ENCODE measurements around the gene GOSR2. TPM values are rescaled to one million over a fixed set of nuclear protein-coding genes. Genes with fewer than 3 reads are reported as not detected.
"Not testable (repeated sequence)": the region's sequence is repeated elsewhere in the genome, so short reads cannot be mapped to it uniquely, and the experiment has no call there.

The GOSR2 gene
- total RNA-seq, 1 experiment from 2014 or later = 71.9 TPM

DNA sequence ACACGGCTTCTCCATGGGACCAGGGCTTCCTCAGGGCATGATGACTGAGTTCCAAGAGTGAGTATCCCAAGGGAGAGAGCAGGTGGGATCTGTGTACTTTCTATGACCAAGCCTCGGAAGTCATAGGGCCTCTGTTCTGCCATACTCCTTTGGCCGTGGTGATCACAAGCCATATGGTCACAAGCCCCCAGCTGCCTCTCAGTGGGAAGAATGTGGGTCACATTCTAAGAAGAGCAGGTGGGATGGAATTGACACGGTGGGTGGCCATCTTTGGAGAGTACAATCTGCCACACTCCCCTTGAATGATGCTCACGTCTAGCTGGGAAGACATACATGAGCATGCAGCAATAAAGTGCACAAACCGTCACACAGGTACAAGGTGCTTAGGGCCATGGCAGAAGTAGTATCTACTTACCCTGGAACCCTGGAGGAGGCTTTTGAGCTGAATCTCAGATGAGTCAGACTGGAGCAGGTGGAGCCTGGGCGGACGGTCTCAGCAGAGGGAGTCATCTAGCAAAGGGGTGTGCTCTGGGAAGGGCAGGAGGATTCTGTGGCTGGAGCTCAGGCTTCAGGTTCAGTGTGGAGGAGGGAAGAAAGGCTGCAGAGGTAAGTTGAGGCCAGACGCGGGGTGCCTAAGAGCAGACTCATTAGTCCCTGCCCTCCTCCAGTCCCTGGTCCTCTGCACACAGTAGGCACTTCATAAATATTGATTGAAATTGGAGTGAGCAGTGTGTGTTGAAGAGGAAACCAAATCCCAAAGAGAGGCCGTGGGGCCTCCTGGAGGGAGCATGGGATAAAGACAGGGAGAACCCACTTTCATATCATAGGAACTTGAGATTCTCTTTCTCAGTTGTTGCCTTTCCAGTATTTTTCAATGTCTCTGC is 26.6 kb downstream of the GOSR2 start:
- Histone ChIP-seq H3K27me3 (replicated peaks) (no peaks in the 10 kb centered on the region), H3K4me1 (replicated peaks) (no peaks in the 10 kb centered on the region), H3K36me3 (no peaks in the 10 kb centered on the region), H3K27ac (no peak overlapping the region), H3K4me3 (no peak overlapping the region), H3K9me3 (replicated peaks) (no peaks in the 10 kb centered on the region)
- DNase-seq (ENCODE audit: low read depth in 1 of 2, low spot score in 2 of 2) = peak in 1 of 2 experiments; percentile 41

DNA sequence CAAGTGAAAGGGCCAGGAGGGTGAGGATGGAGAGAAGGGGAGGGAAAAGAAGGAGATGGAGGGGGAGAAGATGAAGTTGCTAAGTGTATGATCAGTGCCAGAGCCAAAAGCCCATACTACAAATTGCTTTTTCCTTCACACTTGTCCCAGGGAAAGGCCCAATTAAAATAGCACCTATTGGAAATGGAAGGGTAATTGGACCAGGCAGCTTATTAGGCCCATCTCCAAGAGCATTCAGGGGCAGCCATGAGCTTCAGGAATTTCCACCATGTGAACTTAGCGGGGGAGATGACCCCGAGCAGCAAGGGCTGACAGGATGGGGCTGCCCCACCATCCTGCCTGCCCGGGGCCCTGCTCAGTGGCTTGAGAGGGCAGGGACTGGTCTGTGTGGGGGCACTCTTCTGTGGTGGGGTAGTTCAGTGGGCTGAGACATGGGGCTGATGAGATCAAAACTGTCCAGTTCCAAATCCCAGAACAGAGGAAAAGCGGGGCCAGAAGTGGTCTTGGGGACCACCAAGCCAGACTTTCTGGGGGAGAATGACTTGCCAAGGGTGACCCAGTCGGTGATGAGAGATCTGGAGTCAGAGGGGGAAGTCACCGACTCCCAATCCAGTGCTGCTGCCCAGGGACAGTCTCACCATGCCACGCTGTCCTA is 27.5 kb downstream of the GOSR2 start:
- H3K27ac ChIP-seq = no peak overlapping the region
- H3K9me3 ChIP-seq (replicated peaks) = no peaks in the 10 kb centered on the region
- no peak overlapping the region for H3K4me3 ChIP-seq
- H3K36me3 ChIP-seq = no peaks in the 10 kb centered on the region
- DNase-seq (ENCODE audit: low read depth in 1 of 2, low spot score in 2 of 2) = peak in 1 of 2 experiments; percentile 46
- H3K27me3 ChIP-seq (replicated peaks) = no peaks in the 10 kb centered on the region
- no peaks in the 10 kb centered on the region for H3K4me1 ChIP-seq (replicated peaks)

DNA sequence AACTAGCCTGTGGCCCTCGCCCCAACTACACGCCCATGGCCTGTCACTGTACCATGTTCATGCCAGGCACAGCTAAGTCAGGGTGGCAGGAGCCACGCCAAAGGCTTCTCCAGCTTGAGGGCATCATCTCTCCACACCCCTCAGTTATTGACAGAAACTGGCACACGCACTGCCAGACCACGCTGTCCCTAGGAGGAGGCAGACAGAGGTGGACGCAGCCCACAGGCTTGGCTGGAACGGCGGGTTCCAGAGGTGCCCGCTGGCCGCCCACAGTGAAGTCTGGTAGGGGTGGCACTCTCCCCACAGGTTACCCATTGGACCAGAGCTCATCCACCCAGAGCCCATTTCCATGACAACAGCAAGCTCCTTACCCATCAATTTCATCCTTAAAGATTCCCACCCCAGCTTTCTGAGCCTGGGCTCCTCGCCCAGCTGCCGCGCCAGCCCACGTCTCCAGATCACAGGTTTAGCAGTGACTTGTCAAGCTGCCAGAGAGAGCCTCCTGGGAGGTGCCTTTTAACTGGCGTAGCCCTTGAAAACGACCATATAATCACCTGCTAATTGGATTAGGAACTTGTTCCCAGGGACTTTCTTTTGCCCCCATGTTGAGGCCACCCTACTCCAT is 28.1 kb downstream of the GOSR2 start:
- no peak overlapping the region for H3K27ac ChIP-seq
- H3K36me3 ChIP-seq = no peaks in the 10 kb centered on the region
- H3K9me3 ChIP-seq (replicated peaks) = no peaks in the 10 kb centered on the region
- H3K4me3 ChIP-seq = no peak overlapping the region
- no peaks in the 10 kb centered on the region for H3K27me3 ChIP-seq (replicated peaks)
- no peaks in the 10 kb centered on the region for H3K4me1 ChIP-seq (replicated peaks)
- peak in 1 of 2 experiments; percentile 27 for DNase-seq (ENCODE audit: low read depth in 1 of 2, low spot score in 2 of 2)

DNA sequence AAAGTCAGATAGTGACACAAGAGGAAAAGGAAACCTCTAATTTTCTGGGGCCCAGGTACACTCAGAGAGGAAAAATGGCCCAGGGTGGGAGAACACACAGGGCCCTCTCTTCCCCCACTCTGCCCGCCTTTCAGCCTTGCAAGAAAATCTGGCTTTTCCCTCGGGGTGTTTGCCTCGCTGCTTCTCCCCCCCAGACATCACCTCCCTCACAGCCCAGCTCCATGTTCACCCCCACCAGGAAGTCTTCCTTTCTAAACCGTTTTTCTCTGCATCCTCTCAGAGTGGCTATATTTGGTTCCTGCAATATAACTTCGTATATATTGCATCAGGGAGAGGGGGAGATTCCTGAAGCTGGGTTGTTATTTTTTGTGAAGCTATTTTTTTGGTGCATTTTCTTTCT is 28.7 kb downstream of the GOSR2 start:
- Histone ChIP-seq H3K27ac (no peak overlapping the region), H3K9me3 (replicated peaks) (no peaks in the 10 kb centered on the region), H3K36me3 (no peaks in the 10 kb centered on the region), H3K4me1 (replicated peaks) (no peaks in the 10 kb centered on the region), H3K27me3 (replicated peaks) (no peaks in the 10 kb centered on the region), H3K4me3 (no peak overlapping the region)
- no peak for DNase-seq (ENCODE audit: low read depth in 1 of 2, low spot score in 2 of 2)

DNA sequence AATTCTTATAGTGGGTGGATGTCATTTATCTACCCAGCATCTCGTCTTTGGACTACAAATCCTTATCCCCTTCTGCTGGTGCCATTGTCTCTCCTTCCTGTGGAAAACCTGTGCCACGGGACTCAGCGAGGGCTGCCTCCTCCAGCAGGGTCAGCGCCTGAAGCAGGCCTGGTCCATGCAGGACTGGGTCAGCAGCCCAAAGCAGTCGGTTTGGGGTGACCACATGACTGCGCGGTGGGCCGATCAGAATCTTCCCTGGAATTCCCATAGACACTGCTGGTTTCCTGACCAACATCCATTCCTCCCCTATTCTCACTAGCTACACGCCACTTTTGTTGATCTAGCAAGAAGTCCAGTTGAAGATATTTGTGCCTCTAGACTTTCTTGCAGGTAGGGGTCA is 29.2 kb downstream of the GOSR2 start:
- no peaks in the 10 kb centered on the region for H3K9me3 ChIP-seq (replicated peaks)
- no peak overlapping the region for H3K4me3 ChIP-seq
- H3K4me1 ChIP-seq (replicated peaks) = no peaks in the 10 kb centered on the region
- H3K36me3 ChIP-seq = no peaks in the 10 kb centered on the region
- H3K27ac ChIP-seq = no peak overlapping the region
- peak in 1 of 2 experiments; percentile 44 for DNase-seq (ENCODE audit: low read depth in 1 of 2, low spot score in 2 of 2)
- H3K27me3 ChIP-seq (replicated peaks) = no peaks in the 10 kb centered on the region

DNA sequence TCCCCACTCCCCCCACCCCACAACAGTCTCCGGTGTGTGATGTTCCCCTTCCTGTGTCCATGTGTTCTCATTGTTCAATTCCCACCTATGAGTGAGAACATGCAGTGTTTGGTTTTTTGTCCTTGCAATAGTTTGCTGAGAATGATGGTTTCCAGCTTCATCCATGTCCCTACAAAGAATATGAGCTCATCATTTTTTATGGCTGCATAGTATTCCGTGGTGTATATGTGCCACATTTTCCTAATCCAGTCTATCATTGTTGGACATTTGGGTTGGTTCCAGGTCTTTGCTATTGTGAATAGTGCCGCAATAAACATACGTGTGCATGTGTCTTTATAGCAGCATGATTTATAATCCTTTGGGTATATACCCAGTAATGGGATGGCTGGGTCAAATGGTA is 30.2 kb downstream of the GOSR2 start:
- DNase-seq (ENCODE audit: low read depth in 1 of 2, low spot score in 2 of 2); H3K27ac ChIP-seq; H3K4me3 ChIP-seq; H3K27me3 ChIP-seq (replicated peaks); H3K36me3 ChIP-seq; H3K9me3 ChIP-seq (replicated peaks); H3K4me1 ChIP-seq (replicated peaks): not testable (repeated sequence)

DNA sequence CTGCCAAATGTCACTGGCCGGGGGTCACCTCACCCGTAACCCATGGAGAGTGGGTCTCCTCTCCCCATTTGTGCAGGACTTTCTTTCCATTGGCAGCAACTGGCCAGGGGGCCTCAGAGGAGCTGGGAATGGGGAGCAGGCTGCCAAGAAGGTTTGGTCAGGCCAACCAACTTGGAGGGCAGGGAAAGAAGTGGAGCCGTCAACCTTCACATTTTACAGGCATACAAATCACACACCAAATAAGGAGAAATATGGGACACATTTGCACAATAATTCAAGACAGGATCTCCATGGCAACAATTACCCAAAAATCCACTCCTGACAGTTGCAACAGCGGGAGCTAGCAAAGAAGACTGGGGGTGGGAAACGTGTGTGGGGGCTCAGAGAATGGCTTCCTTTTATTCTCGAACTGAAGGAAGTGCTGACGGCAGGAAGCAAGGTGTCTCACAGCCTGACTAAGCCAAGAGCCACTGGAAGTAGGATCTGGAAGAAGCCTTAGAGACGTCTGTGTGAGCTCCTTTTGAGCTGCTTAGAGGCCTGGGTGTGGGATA is 35.2 kb downstream of the GOSR2 start:
- no peak for DNase-seq (ENCODE audit: low read depth in 1 of 2, low spot score in 2 of 2)
- peaks cover 15% of the 10 kb centered on the region for H3K4me1 ChIP-seq (replicated peaks)
- no peaks in the 10 kb centered on the region for H3K36me3 ChIP-seq
- H3K9me3 ChIP-seq (replicated peaks) = no peaks in the 10 kb centered on the region; the same call in 1 of the 2 replicates
- no peak overlapping the region for H3K27ac ChIP-seq
- H3K27me3 ChIP-seq (replicated peaks) = no peaks in the 10 kb centered on the region
- H3K4me3 ChIP-seq = no peak overlapping the region

DNA sequence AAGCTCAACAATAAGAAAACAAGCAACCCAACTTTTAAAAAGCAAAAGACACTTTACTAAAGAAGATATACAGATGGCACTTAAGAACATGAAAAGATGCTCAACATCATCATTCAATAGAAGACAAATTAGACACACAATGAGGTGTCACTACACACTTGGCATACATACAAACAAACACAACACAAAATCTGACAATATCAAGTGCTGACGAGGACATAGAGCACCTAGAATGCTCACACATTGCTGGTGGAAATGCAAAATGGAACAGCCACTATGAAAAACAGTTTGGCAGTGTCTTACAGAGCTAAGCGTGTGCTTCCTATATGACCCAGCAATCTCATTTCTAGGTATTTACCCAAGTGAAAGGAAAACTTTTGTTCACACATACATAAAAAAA is 37.2 kb downstream of the GOSR2 start:
- Histone ChIP-seq H3K27me3 (replicated peaks) (no peaks in the 10 kb centered on the region), H3K4me1 (replicated peaks) (peaks cover 15% of the 10 kb centered on the region), H3K9me3 (replicated peaks) (no peaks in the 10 kb centered on the region; the same call in 1 of the 2 replicates), H3K4me3 (no peak overlapping the region), H3K27ac (no peak overlapping the region), H3K36me3 (no peaks in the 10 kb centered on the region)
- no peak for DNase-seq (ENCODE audit: low read depth in 1 of 2, low spot score in 2 of 2)

DNA sequence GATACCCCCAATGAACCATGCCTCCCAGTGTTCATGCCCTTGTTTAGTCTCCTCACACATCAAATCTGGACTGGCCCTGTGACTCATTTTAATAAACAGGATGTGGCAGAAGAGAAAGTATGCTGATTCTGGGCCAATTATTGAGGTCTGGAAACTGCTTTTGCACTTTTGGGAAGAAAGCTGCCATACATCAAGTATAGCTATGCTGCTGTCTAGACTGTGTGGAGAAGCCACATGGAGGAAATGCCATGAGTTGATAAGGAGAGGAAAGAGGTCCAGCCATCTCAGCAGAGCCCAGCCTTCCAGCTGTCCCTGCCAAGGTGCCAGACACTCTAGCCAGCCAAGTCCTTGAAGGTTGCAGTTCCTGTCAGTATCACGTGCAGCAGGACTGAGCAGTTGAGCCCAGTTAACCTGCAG is 39.4 kb downstream of the GOSR2 start:
- H3K36me3 ChIP-seq = no peaks in the 10 kb centered on the region
- no peaks in the 10 kb centered on the region; the same call in 1 of the 2 replicates for H3K9me3 ChIP-seq (replicated peaks)
- H3K27ac ChIP-seq = no peak overlapping the region
- peaks cover 15% of the 10 kb centered on the region for H3K4me1 ChIP-seq (replicated peaks)
- DNase-seq (ENCODE audit: low read depth in 1 of 2, low spot score in 2 of 2) = peak in 1 of 2 experiments; percentile 79
- 0 out of 2 replicates have a peak, but pooled peaks cover 4% of the 10 kb centered on the region for H3K27me3 ChIP-seq (replicated peaks)
- no peak overlapping the region for H3K4me3 ChIP-seq

DNA sequence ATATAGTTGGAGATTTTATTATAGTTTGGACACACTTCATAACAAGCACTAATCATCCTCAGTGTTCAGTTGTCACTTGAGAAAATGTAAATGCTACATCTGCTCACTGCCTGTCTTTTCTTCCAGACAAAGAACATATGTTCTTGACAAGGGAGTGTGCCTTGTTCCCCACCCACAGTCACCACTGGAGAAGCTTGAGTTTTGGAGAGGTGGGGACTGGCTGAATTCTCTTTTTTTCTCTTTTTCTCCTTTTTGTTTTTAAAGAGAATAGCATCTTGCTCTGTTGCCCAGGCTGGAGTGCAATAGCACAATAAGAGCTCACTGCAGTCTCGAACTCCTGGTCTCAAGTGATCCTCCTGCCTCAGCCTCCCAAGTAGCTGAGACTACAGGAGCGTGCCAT is 40.6 kb downstream of the GOSR2 start:
- Histone ChIP-seq H3K9me3 (replicated peaks) (no peaks in the 10 kb centered on the region; the same call in 1 of the 2 replicates), H3K27ac (no peak overlapping the region), H3K27me3 (replicated peaks) (peaks cover 9% of the 10 kb centered on the region; the same call in 1 of the 2 replicates), H3K4me3 (no peak overlapping the region), H3K36me3 (no peaks in the 10 kb centered on the region), H3K4me1 (replicated peaks) (peaks cover 15% of the 10 kb centered on the region)
- no peak for DNase-seq (ENCODE audit: low read depth in 1 of 2, low spot score in 2 of 2)

DNA sequence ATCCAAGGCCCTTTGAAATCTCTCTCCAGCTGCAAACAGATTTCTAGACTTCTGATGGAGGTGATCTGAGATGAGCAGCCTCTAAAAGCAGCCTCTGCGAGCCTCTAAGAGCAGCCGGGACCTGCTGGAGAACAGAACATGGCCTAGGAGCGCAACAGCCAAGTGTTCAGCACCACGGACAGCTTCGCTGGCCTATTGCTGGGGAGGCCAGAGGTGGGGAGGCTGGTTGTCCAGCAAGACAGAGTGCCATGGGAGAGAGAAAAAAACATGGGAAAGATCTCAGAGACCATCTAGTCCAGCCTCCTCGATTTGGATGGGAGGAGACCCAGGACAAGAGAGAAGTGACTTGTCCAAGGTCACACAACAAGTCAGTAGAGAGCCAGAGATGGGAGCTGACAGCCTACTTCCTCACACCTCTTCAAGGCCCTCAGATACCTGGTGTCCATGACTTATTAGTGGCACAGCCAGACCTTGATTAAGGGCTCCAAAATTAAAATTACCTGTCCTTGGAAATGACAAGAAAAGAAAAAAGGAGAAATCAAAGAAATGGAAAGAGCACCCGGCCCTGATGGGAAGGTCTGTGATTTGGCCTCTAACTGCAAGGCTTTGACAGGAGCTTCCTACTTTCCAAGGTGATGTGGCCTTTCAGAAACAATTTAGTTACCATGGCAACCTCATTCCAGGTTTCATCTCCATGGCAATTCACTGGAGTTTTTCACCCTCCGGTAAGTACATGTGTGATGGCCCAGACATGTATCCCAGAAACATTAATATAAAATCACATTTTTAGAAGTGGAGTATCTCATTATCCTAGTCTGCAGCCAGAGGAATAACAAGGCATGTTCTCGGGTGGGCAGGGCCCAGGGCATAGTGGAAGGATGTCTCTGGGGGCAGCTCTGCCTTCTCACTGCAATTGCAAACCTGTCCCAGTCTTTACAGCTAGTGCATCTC is 41.6 kb downstream of the GOSR2 start:
- no peak for DNase-seq (ENCODE audit: low read depth in 1 of 2, low spot score in 2 of 2)

DNA sequence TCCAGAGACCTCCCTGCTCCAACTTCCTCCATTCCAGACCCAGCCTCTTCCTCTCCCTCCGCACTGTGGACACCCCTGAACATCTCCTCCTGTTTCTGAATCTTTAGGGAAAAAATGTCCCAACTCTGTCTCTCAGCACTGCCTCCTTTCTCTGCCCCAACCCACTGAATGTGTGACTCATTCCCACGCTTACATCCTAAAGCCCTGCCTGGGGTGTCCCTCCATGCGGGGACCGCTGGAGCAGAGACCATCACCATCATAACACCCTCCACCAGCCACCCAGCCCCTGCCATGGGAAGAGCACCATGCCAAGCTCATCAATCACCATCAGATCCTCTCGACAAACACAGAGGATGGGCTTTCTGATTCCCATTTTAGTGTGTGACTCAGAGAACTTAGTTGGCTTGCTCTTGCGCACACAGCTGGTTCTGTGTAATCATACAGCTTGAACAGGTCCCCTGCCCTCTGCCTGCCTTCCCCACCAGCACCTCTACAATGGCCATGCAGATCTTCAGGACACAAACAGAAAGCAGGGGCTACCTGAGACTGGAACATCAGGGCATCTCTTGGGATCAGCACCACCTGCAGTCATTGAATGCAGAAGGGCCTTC is 45.4 kb downstream of the GOSR2 start:
- Histone ChIP-seq H3K27me3 (replicated peaks) (peaks cover 37% of the 10 kb centered on the region), H3K4me3 (no peak overlapping the region), H3K27ac (no peak overlapping the region), H3K36me3 (no peaks in the 10 kb centered on the region), H3K9me3 (replicated peaks) (no peaks in the 10 kb centered on the region), H3K4me1 (replicated peaks) (no peaks in the 10 kb centered on the region)
- no peak for DNase-seq (ENCODE audit: low read depth in 1 of 2, low spot score in 2 of 2)

More for the DNA sequence above, 41.6 kb downstream of the GOSR2 start:
- Histone ChIP-seq H3K4me3 (no peak overlapping the region), H3K27me3 (replicated peaks) (peaks cover 16% of the 10 kb centered on the region), H3K36me3 (no peaks in the 10 kb centered on the region), H3K4me1 (replicated peaks) (peaks cover 15% of the 10 kb centered on the region), H3K9me3 (replicated peaks) (no peaks in the 10 kb centered on the region; the same call in 1 of the 2 replicates), H3K27ac (no peak overlapping the region)
